GM12875 (cell line): Measurements from ENCODE around the gene OR5M8.

ENCODE experiments used
- H3K4me3 ChIP-seq: one replicate; pipeline ENCODE4 v1.5.1; 2011; ENCODE audit warnings: low read depth, low read length, control low read depth
- TF ChIP-seq, protein P1 (sequence below): IDR thresholded peaks from 2 replicates; pipeline ENCODE4 v1.5.1; 2011; ENCODE audit warnings: low read depth, mild to moderate bottlenecking, control low read depth, inconsistent platforms, low read length, moderate library complexity, borderline replicate concordance; ENCODE audit not compliant: insufficient read depth

The OR5M8 gene

DNA sequence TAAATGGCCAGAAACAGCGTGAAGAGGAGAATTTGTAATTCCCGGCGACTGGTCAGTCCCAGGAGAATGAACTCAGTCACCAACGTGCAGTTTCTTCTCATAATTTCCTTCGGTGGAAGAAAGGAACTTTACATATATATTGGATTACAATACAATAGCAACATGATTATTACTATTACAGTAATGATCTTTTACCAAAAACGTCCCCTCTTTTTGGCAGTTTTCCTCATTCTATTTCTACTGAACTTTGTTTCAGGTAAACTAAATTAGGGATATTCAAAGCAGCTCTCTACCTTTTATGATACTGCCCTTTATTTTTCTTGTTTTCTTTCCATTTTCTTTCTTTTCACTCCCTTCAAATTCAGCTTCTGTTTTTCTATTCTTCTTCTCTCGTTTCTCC lies at the start of gene OR5M8:
TSS of gene OR5M8 (minus strand) at position 101 of the 400 bp plus-strand sequence. CDS start at position 101, 0 bp downstream.
- no peak within 1 kb of the TSS for H3K4me3 ChIP-seq
- TF ChIP-seq, protein P1, sequence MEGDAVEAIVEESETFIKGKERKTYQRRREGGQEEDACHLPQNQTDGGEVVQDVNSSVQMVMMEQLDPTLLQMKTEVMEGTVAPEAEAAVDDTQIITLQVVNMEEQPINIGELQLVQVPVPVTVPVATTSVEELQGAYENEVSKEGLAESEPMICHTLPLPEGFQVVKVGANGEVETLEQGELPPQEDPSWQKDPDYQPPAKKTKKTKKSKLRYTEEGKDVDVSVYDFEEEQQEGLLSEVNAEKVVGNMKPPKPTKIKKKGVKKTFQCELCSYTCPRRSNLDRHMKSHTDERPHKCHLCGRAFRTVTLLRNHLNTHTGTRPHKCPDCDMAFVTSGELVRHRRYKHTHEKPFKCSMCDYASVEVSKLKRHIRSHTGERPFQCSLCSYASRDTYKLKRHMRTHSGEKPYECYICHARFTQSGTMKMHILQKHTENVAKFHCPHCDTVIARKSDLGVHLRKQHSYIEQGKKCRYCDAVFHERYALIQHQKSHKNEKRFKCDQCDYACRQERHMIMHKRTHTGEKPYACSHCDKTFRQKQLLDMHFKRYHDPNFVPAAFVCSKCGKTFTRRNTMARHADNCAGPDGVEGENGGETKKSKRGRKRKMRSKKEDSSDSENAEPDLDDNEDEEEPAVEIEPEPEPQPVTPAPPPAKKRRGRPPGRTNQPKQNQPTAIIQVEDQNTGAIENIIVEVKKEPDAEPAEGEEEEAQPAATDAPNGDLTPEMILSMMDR: no peak

DNA sequence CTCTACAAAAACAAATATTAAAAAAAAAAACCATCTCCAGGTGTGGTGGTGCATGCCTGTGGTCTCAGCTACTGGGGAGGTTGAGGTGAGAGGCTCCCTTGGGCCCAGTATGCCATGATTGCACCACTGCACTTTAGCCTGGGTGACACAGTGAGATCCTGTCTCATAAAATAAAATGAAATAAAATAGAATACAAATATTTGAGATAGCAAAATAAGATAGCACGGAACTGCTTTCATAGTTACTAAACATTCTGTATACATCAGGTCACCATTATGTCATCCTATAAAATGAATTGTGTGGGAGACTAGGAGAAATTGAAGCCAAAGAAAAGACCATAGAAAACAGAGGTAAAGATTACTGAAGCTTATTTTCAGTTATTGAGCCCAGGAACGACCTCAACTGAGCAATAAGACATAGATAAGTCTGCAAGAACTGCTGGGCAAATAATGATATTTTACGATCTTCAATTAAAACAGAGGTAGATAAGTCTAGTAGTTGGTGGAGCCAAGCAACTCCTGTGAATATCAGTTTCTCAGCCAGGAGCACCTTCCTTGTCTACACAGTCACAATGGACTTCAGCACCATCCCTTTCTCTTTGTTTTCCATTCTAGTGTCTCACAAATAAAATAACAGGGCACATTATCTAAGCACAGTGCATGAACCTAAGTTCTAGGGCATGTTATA lies 42.0 kb upstream of the OR5M8 start:
- H3K4me3 ChIP-seq: no peak overlapping the region
- TF ChIP-seq, protein P1: no peak

DNA sequence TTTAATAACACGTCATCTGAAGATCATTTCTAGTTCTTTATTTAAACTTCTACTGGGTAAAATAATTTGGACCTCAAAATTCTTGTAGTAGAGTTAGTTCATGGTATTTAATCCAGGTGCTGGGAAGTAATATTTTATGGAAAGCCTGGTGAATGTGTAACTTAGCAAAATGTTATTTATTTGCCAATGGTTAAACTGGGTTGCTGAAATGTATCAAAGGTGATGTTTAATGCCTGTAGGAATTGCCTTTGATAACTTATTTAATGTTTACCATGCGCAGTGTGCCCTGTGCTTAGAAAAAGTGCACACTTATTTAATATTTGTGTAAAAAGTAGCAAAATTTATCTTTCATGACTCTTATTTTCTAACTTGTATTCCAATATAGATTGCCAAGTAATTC lies 40.7 kb upstream of the OR5M8 start:
- TF ChIP-seq, protein P1: no peak
- no peak overlapping the region for H3K4me3 ChIP-seq

DNA sequence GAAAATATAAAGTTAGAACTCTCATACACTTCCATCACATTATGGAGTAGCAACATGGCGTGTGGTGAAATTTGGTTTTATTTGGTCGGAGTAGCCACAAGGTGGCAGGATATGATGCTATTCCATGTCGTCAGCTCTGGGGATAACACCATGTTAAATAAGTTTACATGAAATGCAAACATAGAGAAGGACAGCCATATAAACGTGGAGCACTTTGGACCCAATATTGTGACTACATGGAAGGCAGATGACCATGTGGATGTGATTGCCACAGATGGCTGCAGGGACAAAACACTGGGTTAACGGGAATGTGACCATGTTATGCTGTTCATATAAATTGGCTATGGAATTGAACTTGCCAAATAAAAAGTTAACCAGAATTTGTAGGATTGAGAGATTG lies 30.8 kb upstream of the OR5M8 start:
- TF ChIP-seq, protein P1: no peak
- H3K4me3 ChIP-seq: no peak overlapping the region

DNA sequence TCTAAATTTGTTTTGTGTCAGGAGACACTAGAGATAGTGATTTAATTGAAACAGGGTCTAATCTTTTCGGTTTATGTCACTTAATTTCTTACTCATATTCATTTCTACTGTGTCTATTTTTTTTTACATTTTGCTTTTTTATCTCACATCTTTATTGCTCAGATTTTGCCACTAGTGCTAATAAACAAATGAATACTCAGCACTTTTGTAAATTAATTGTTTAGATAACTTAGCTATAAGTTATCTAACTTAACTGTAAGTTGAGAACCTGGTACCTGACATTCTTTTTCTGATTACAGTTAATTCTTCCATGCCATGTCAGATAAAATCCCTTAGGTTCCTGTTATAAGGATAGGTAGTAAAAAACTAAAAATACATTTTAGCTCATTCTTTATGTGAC lies 22.1 kb upstream of the OR5M8 start:
- no peak overlapping the region for H3K4me3 ChIP-seq
- TF ChIP-seq, protein P1: no peak

GRCh38 chr11:56509439-56509838 lies 18.3 kb upstream of the OR5M8 start:
- TF ChIP-seq, protein P1: no peak
- no peak overlapping the region for H3K4me3 ChIP-seq

GRCh38 chr11:56497010-56497409 lies 5.8 kb upstream of the OR5M8 start:
- TF ChIP-seq, protein P1: no peak

More at GRCh38 chr11:56497010-56497409, 5.8 kb upstream of the OR5M8 start:
- no peak overlapping the region for H3K4me3 ChIP-seq
